Occipital lobe (tissue), 3 donors: ENCODE data around the gene ADCY1. TPM values are rescaled to one million over a fixed set of nuclear protein-coding genes. Genes with fewer than 3 reads are reported as not detected.
"Not testable (repeated sequence)": the region's sequence is repeated elsewhere in the genome, so short reads cannot be mapped to it uniquely, and the experiment has no call there.

Experiments used
- DNase-seq: peaks from one replicate; lab custom pipeline; 2025; lab: John Stamatoyannopoulos, UW
- small RNA-seq: library from RNA; depleted of rRNA; stranded (forward); fragments of <200 nt; gene quantifications from one replicate; pipeline ENCODE3, GENCODE V24; 2014
- total RNA-seq: library from RNA; depleted of rRNA; stranded (reverse); fragments of >200 nt; gene quantifications from one replicate; pipeline ENCODE4 v1.2.3, GENCODE V29; 2014

The ADCY1 gene
- total RNA-seq, 1 donor from 2014 or later = 226 TPM

DNA sequence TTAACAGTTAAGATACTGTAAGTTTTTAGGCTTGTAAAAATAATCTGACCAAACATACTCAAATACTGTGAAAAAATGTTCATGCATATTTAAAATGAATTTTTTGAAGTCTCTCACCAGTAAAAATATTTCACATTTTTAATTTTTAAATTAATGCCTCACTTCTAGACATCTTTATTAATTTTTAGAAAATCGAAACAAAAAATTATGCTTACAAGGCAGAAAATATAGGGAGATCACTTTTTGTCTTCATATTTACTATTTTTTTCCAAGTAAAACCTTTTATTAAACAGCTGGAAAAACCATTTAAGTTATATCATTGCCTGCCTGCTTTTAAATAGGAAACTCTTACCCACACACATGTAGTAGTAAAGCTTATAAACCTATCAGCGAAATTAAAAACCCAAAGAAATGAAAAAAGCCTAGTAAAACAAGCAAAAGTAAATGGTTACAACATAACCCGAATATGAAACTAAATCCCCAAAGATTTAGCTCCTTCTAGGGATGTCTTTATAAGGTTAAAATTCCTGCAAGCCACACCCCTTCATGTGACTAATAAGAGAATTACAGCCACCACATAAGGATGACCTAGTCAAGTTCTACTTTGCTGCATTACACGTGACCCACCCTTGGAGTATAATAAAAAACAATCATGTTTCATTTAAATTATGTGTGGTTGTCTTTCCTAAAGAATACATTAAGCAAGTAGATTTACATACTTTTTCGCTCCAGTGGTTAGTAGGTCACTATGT, 157.7 kb downstream of the ADCY1 start:
- not testable (repeated sequence) for DNase-seq

GRCh38 chr7:45738920-45739319, 164.8 kb downstream of the ADCY1 start:
- not testable (repeated sequence) for DNase-seq

DNA sequence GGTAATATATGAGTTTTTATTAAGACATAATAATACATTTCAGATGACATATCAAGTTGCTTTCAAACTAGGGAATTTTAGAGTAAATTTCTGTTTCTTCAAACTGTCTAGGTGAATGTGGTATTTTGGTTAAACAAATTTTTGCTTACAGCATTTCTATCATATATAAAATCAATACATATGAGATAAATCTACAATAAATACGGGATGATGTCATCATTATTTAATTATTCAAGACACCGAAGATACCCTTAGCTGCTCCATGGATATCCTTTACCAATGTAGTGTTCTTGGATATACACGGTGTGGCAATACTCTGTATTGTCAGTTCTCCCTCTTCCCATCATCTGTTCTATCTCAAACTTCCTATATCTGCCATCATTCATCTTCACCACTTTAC, 166.4 kb downstream of the ADCY1 start:
- DNase-seq = not testable (repeated sequence)

DNA sequence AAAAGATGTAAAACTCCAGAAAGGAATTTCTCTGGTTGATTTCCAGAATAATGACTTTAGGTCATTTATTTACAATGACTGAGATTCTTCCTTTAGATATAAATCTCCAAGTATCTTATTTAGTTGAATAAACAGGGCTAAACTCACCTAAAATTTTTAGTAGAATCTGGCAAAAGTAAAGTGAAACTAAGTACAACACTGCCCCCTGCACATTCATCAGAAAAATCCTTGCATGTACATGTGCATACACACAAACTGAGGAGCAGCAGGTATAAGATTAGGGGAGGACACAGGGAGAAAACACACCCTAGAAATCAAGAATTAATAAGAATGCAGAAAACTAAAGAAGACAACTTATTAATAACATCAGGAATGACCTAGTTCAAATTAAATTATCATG, 174.8 kb downstream of the ADCY1 start:
- DNase-seq = not testable (repeated sequence)

- not testable (repeated sequence) for DNase-seq
Observed at GRCh38 chr7:45751352-45751751, 177.2 kb downstream of the ADCY1 start.

DNA sequence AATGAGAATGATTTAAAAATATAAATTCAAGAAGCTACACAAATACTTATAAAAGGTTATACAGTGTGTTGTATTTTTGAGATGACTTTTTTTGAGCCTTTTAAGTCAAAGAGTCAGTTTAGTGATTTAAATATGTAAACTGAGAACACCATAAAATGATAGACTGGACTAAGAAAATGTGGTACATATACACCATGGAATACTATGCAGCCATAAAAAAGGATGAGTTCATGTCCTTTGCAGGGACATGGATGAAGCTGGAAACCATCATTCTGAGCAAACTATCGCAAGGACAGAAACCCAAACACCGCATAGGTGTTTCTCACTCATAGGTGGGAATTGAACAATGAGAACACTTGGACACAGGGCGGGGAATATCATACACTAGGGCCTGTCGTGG, 182.2 kb downstream of the ADCY1 start:
- DNase-seq = not testable (repeated sequence)

DNA sequence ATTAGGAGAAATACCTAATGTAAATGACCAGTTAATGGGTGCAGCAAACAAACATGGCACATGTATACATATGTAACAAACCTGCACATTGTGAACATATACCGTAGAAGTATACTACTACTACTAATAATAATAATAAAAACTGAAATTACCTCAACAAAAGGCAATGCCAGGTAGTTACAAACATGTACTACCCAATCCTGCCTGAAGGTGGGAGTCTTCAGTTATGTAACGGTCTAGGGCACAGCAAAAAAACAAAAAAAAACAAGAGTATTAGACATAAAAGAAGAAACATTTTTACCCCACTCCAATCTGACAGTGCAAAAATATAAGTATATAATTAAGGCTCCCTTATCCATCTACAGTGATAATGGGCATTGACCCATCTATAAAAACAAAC, 182.6 kb downstream of the ADCY1 start:
- not testable (repeated sequence) for DNase-seq

GRCh38 chr7:45759464-45759863, 185.3 kb downstream of the ADCY1 start:
- not testable (repeated sequence) for DNase-seq

DNA sequence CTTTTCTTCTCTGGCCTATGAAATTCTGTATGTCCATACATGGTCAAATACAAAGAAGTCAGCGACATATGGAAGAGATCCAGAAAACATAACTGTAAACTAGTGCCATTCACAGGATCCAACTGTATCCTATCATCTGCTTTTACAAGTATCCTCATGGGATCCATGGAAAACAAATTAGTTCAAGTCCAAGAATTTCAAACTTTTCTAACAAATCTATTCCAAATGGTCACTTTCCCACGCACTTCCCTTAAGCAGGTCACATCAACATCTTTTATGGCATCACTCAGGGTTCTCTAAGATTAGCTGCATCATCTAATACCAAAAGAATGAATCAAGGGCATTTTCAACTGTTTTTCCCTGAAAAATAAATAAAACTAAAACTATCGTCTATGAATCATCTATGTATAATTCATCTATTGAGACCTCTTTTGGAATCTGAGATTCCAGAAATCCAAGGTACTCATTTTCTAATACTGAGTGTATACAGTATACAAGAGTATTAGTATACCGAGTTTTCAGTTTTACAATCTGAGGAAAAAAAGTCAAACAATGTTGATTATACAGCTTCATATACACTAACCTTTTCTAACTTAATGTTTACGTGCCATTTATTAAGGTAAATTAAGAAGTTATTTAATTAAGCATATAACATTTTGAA, 187.5 kb downstream of the ADCY1 start:
- DNase-seq = not testable (repeated sequence)

- not testable (repeated sequence) for DNase-seq
Observed at GRCh38 chr7:45762225-45762994, 188.2 kb downstream of the ADCY1 start.

DNA sequence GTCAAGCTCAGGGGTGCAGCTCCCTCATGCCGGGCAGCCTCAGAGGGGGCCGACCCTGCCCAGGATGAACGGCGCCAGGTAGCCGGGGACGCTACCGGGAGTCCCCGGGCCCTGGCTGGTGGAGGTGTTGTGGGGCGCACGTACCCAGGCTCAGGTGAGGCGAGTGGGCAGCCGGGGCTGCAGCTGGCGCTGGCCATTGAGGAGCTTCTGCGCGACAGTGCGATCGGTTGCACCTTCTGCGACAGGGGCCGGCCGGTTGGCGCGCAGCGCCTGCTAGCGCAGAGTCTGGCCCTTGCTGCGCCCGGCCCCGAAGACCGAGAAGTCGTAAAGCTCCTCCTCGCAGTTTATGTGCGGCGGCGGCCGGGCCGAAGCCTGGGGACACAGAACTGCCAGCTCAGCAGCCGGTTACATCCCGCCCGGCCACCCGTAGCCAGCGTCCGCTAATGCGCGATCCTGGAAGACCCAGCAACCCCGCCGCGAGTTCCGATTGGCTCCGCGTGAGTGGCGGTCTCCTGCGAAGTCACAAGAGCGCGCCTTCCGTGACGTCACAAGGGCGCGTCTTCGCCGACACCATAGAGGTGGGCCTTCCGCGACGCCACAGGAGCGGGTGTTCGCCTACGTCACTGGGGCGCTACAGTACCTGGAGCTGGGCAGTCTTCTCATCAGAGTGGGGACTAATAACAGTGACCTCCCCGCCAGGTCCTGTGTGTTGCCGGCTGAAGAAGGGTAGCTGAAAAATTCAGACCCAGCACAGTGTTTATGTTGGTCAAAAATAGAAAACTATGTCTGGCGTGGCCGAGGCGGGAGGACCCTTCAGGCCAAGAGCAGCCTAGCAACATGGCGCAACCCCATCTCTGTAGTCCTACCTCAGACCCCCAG, 194.6 kb downstream of the ADCY1 start:
- peak; percentile 95 for DNase-seq

- DNase-seq = not testable (repeated sequence)
Observed at GRCh38 chr7:45769626-45770025, 195.5 kb downstream of the ADCY1 start.

Small RNA genes within 50 kb of the gene (small RNA-seq; reads per million reads assigned to genes)
- gene AC073325.2 = not detected
